DMS53 treated with DMSO at 0.1 percent for 48 hours (cell line): Measurements from ENCODE around the gene NEFH.
A peak's percentile ranks its signal among the peaks of the same experiment; 100 is the strongest.

Experiments used
- DNase-seq: peaks from one replicate; lab custom pipeline; 2025; ENCODE audit not compliant: unreplicated experiment; lab: John Stamatoyannopoulos, UW

Gene NEFH

GRCh38 chr22:29459773-29460172, 20.2 kb upstream of the NEFH start:
- no peak for DNase-seq

- no peak for DNase-seq
Observed at GRCh38 chr22:29461263-29461662, 18.8 kb upstream of the NEFH start.

- no peak for DNase-seq
Observed at GRCh38 chr22:29463629-29464028, 16.4 kb upstream of the NEFH start.

DNA sequence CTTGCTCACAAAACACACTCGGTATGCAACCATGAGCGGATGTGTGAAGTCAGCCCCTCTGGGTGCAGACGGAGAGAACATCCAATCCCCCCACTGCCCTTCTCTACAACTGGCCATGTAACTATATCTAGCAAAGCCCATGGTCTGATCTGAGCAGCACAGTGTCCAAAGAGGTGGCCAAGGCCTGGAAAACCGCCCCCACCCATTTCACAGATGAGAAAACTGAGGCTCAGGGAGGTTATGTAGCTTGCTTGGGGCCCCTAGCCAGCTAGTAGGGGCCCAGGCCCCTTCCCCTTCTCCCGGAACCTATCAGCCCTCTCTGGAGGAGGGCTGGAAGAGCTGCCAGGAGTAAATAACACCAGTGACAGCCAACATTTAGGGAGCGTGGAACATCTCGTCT, 15.4 kb upstream of the NEFH start:
- no peak for DNase-seq

DNA sequence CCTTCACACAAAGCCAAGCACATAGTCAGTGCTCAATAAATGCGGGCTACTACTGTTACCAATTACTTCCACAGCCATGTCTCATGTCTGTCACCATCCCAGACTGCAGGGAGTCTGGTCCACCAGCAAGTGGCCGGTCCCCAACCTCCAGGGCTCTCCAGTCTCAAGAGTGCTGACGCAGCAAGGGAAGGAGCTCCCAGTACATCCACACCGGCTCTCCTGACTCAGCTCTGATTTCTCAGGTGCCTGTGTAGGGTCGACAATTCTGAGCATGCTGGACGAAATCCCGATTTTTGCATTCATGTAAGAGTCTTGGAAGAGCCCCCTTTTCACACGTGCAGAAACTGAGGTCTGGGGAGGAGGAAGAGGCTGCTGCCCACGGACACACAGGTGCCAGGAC, 10.3 kb upstream of the NEFH start:
- DNase-seq = no peak

- peak; percentile 24 for DNase-seq
Observed at GRCh38 chr22:29470159-29470855, 9.7 kb upstream of the NEFH start.

GRCh38 chr22:29473001-29473400, 7.0 kb upstream of the NEFH start:
- DNase-seq = no peak

DNA sequence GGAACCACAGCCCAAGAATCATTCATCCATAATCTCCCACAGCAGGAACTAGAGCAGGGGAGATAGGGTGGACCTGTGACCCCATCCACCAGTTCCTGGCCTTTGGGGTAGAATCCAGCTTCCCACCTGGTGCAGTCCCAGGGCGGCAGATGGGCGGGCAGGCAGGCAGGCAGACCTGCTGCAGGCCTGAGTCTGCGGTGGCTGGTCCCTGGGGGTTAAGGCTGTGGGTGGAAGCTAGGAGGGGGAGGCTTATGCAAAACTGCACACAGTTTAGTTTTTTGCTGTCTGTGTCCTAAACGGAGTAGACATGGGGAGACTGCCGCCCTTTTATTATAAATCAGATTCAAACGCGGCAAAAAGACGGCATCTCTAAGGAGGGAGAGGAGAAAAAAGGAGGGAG, 4.5 kb upstream of the NEFH start:
- no peak for DNase-seq

GRCh38 chr22:29476116-29476515, 3.9 kb upstream of the NEFH start:
- no peak for DNase-seq

- DNase-seq = no peak
Observed at GRCh38 chr22:29477723-29478318, 2.2 kb upstream of the NEFH start.

DNA sequence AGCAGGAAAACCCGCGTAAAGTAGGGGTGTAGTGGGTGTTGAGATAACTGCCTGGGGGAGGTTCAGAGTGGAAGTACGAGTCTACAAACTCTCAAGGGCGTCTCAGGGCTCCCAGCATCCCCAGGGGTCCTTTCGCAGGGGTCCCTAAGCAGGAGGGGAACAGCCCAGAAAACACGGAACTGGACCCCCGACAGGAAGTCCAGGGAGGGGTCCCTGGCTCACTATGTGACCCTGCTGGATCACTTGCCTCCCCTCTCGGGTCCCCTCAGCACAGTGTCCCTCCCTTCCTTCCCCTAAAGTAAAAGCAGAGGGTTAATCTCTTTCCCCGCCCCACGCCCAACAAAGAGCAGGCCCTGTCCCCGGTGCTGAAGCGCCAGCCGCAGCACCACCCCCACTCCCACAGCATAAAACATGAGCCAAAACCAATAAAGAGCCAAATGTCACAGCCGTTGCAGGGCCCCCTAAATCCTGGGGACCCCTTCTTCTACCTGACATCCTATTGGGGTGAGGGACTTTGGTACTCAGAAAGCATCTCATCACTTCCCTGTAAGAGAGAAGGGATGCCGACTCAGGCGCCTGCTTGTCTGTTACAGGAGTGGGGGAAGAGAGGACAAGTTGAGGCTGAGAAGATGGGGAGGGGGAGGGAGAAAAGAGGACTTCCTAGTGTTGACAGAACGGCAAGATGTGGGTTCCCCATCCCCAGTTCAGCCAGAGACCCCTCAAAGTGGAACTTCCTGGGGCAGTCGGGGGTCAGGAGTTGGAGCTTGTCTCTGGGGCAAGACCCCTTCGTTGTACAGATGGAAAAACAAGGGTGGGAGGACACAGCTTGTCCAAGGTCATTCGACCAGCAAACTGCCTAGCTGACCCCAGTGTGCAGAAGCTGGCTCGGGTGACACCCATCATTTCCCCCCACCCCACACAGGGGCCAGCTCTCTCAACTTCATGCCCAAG, 1.4 kb upstream of the NEFH start:
- no peak for DNase-seq

DNA sequence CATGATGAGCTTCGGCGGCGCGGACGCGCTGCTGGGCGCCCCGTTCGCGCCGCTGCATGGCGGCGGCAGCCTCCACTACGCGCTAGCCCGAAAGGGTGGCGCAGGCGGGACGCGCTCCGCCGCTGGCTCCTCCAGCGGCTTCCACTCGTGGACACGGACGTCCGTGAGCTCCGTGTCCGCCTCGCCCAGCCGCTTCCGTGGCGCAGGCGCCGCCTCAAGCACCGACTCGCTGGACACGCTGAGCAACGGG, 169 bp downstream of the NEFH start:
- no peak for DNase-seq

GRCh38 chr22:29480512-29481264, 670 bp downstream of the NEFH start:
- DNase-seq = no peak

DNA sequence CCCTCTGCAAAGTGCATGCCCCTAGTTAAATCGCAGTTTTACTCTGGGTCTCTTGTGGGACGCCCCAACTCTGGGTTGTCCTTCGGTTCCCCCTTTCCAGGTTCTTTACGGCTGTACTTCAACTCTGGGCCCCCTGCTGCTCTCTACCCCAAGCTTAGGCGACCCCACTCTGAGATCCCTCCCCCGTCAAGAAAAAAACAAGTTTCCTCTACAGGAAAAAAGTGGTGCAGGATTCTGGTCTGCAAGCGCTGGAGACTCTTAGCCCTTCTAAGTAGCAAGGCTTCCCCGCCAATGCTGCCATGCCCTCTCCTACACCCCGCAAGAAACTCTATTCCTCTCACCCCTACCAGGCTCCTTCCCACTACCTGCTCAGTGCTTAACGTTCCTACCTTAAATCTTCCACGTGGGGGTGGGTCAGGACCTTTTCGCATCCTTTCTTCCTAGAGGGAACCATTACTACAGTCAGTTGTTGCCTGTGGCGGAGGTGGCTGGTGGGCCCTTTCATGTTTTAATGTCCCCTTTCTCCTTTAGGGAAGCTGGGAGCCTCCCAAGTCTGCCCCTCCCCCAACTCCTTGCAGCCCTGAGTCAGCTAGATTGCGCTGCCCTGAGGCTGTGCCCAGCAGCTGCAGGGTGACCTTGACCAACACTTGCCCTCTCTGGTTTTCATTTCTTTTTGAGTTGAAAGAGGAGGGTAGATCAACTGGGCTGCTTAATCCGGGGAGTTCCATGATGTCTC, 1.4 kb downstream of the NEFH start:
- no peak for DNase-seq

GRCh38 chr22:29482253-29482652, 2.2 kb downstream of the NEFH start:
- DNase-seq = no peak

DNA sequence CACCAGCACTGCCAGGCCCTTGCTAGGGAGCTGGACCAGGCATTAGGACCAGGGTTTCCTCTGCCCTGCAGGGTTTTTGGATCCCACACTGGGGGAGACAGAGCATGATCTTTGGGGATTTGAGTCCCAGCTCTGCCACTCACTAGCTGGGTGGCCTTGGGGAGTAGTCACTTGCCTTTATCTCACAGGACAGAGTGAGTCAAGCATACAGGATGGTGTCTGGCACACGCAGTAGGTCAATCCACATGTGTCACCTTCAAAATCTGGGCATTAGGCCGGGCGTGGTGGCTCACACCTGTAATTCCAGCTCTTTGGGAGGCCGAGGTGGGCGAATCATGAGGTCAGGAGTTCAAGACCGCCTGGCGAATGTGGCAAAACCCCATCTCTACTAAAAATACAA, 2.7 kb downstream of the NEFH start:
- no peak for DNase-seq

GRCh38 chr22:29483254-29483653, 3.2 kb downstream of the NEFH start:
- no peak for DNase-seq

DNA sequence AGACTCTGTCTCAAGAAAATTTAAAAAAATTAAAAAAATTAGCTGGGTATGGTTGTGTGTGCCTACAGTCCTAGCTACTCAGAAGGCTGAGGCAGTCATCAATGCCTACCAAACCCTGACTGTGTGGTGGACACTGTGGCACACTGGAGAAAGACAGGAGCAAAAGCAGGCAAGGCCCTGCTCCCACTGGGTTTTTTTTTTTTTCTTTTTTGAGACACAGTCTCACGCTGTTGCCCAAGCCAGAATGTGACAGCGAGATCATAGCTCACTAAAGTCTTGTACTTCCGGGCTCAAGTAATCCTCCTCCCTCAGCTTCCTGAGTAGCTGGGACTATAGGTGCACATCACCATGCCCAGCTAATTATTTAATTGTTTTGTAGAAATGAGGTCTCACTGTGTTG, 4.6 kb downstream of the NEFH start:
- DNase-seq = no peak

DNA sequence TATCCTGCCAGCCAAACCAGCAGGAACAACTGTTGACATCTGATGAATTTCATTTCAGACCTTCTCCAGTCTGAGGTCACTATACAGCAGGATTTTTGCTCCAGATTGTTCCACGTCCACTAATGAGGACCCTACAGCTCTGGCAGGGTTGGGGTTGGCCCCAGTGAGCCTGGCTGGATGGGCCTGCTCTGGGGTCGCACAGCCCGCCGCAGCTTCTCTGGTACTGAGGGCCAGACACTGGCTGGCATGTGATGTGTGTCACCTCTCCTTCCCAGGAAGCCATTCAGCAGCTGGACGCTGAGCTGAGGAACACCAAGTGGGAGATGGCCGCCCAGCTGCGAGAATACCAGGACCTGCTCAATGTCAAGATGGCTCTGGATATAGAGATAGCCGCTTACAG, 5.4 kb downstream of the NEFH start:
- DNase-seq = no peak

- no peak for DNase-seq
Observed at GRCh38 chr22:29487426-29487986, 7.5 kb downstream of the NEFH start.
